Testis (tissue), 2 donors: ENCODE measurements around the gene TGFBR3.

Experiments
- POLR2A ChIP-seq: fragments of 450-650 bp; IDR thresholded peaks from one replicate; pipeline ENCODE4 v1.6.1; 2017; ENCODE audit warnings: antibody characterized with exemption, mild to moderate bottlenecking, moderate library complexity
- TF ChIP-seq, protein P1 (sequence below), 3 experiments: fragments of 450-650 bp in 2 of 3; fragments of 200-600 bp in 1 of 3; sonication (generic) in 1 of 3; IDR thresholded peaks; one replicate each; pipeline ENCODE4 v1.5.1; 2016 to 2019; ENCODE audit warnings: antibody characterized with exemption in 3 of 3, mild to moderate bottlenecking in 2 of 3, moderate library complexity in 1 of 3

DNA sequence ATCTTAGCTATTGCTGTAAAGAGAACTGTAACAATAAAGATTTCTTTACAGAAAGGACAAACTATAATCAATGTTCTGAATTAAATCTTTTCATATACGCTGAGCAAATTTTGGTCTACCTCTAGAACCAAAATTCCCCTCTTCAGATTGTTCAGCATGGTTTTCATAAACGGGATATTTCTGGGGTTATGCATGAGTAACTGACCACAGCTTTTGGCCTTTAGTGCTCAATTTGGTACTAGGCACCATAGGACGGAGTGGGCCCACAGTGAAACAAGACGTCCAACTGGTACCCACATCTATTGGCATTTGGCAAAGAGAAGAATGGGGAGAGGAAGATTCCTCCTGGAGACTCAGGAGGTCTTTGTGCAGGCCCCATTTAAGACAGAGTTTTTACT is 184.5 kb downstream of the TGFBR3 start:
- TF ChIP-seq, protein P1, sequence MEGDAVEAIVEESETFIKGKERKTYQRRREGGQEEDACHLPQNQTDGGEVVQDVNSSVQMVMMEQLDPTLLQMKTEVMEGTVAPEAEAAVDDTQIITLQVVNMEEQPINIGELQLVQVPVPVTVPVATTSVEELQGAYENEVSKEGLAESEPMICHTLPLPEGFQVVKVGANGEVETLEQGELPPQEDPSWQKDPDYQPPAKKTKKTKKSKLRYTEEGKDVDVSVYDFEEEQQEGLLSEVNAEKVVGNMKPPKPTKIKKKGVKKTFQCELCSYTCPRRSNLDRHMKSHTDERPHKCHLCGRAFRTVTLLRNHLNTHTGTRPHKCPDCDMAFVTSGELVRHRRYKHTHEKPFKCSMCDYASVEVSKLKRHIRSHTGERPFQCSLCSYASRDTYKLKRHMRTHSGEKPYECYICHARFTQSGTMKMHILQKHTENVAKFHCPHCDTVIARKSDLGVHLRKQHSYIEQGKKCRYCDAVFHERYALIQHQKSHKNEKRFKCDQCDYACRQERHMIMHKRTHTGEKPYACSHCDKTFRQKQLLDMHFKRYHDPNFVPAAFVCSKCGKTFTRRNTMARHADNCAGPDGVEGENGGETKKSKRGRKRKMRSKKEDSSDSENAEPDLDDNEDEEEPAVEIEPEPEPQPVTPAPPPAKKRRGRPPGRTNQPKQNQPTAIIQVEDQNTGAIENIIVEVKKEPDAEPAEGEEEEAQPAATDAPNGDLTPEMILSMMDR (IDR thresholded peaks at IDR 0.05) = no peak
- no peak for TF ChIP-seq POLR2A
